Measurements from ENCODE around the gene CTCFL. TPM values are rescaled to one million over a fixed set of nuclear protein-coding genes. Genes with fewer than 3 reads are reported as not detected.

The CTCFL gene
- total RNA-seq: not detected

GRCh38 chr20:57524511-57525176 lies at the start of gene CTCFL:
Gene CTCFL (minus strand): TSS chr20:57525140. CDS start chr20:57524205, 935 bp downstream.
- Mint-ChIP-seq H3K9me3 (no peaks in the 10 kb centered on the region), H3K36me3 (no peaks in the 10 kb centered on the region), H3K27ac (no peak within 1 kb of the TSS)
- ATAC-seq (no peak), DNase-seq (ENCODE audit: low spot score in 2 of 2) (no peak)

GRCh38 chr20:57573894-57574293 lies 49.0 kb upstream of the CTCFL start:
- H3K27ac Mint-ChIP-seq: no peak overlapping the region
- H3K9me3 Mint-ChIP-seq: no peaks in the 10 kb centered on the region
- no peaks in the 10 kb centered on the region for H3K36me3 Mint-ChIP-seq
- DNase-seq (ENCODE audit: low spot score in 2 of 2) (no peak), ATAC-seq (no peak)

DNA sequence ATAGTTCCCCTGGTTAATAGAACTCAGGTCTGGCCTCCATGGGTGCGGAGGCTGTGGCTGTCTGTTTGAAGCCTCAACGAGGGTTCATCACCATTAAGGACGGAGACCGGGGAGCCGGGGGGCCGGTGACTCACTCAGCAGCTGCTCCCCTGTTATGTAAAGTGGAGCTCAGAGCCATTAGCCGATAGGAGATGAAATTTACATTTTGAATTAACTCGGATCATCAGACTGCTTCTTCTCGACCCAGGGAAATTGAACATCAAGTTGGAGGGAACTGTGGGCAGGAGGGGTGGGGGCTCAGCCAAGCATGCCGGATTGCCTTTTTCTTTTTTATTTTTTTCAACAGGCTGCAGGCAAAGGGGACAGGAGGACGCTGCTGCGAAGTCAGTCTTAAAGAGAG lies 48.3 kb upstream of the CTCFL start:
- Mint-ChIP-seq H3K27ac (no peak overlapping the region), H3K36me3 (no peaks in the 10 kb centered on the region), H3K9me3 (no peaks in the 10 kb centered on the region)
- DNase-seq (ENCODE audit: low spot score in 2 of 2) (no peak), ATAC-seq (no peak)

DNA sequence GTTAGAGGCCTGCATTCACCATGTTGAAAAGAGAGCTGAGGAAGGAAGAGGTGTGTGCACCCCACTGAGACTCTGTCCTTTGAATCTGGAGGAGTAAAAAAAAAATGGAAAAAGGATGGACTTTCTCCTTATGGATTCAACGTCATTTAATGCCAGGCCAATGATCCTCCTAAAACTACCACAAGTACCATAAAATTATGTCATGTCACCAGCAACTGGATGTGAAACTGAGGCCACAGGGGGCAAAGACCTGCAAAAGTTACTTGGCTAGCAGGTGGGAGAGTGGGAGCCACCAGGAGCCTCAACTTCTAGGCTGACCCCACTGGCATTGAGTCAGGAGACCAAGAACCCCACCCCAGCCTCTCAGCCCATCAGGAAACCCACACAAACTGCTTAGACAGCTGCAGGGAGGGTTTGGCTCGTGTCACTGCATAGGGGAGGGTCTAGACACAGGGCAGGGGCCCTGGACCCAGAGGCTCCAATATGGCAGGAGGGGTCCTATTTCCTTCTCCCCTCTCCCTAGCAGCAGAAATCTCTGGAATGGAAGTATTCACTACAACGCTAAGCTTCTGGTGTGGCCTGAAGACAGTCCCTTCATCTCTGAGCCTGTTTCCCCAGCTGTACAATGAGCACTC lies 47.0 kb upstream of the CTCFL start:
- Mint-ChIP-seq H3K27ac (no peak overlapping the region), H3K9me3 (no peaks in the 10 kb centered on the region), H3K36me3 (no peaks in the 10 kb centered on the region)
- DNase-seq (ENCODE audit: low spot score in 2 of 2): no peak
- no peak for ATAC-seq

GRCh38 chr20:57570920-57571319 lies 46.0 kb upstream of the CTCFL start:
- H3K36me3 Mint-ChIP-seq: no peaks in the 10 kb centered on the region
- ATAC-seq: no peak
- DNase-seq (ENCODE audit: low spot score in 2 of 2): no peak
- no peaks in the 10 kb centered on the region for H3K9me3 Mint-ChIP-seq
- H3K27ac Mint-ChIP-seq: no peak overlapping the region

DNA sequence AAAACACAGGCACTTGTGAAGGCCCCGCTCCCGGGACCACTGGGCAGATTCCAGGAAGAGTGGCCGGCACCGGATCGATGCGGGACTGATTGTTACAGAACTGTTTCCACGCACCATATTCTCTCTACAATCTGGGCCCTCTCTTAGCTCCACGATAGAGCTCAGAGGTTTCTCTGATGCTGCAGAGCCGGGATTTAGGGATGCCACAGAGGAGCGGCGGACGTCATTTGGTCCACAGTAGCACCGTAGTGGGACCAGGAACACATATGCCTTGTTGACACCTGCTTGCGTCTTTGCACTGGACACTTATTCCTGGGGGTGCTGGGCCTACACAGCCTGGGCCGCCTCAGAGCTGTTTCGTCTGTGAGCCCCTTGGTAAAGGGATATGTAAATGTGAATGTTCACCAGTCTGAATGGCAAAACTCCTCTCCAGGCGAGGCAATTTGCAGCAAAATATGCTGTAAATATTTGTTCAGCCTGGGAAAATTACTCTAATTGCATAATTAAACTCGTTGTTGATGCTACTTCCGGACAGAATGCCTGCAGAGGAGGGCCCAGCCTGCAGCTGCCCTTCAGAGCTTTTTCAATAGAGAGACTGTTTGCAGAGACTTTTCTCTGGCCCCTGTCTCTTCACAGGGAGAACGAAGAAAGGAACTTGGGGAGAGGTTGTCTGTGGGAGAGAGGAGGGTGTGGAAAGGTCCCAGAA lies 45.4 kb upstream of the CTCFL start:
- no peak overlapping the region for H3K27ac Mint-ChIP-seq
- no peaks in the 10 kb centered on the region for H3K9me3 Mint-ChIP-seq
- DNase-seq (ENCODE audit: low spot score in 2 of 2): no peak
- H3K36me3 Mint-ChIP-seq: no peaks in the 10 kb centered on the region
- no peak for ATAC-seq

- no peak for ATAC-seq
- H3K9me3 Mint-ChIP-seq: no peaks in the 10 kb centered on the region
- no peak for DNase-seq (ENCODE audit: low spot score in 2 of 2)
- no peaks in the 10 kb centered on the region for H3K36me3 Mint-ChIP-seq
- no peak overlapping the region for H3K27ac Mint-ChIP-seq
Observed at GRCh38 chr20:57568960-57569359, 44.0 kb upstream of the CTCFL start.

- ATAC-seq (no peak), DNase-seq (ENCODE audit: low spot score in 2 of 2) (no peak)
- Mint-ChIP-seq H3K27ac (no peak overlapping the region), H3K36me3 (no peaks in the 10 kb centered on the region), H3K9me3 (no peaks in the 10 kb centered on the region)
Observed at GRCh38 chr20:57568088-57568896, 43.4 kb upstream of the CTCFL start.

DNA sequence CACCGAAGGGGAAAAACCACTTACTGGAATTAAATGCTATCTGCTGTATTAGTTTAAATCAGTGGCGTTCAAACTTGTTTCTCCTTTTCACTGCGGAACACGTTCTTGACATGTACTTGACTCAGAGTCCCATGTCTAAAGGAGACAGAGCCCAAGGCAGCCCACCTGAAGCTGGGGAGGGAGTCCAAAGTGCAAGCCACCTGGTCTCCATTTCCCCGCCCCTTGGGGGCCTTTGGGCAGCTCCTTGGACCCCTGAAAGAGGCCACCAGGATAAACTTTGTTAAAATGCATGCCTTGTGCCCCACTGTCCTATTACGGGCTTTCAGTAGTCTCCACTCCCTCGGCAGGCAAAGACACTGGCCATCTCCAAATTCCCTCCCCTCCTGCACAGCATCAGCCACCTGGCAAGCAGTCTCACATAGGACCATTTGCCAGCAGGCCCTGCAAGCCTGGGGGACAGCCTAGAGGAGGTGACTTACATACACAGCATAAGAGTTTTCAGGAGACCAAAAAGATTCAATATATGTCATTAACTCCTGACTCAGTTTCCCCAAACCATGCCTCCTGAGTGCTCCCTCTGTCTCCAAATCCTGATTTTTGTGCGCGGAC lies 42.6 kb upstream of the CTCFL start:
- H3K9me3 Mint-ChIP-seq: no peaks in the 10 kb centered on the region
- no peak for DNase-seq (ENCODE audit: low spot score in 2 of 2)
- ATAC-seq: no peak
- no peak overlapping the region for H3K27ac Mint-ChIP-seq
- H3K36me3 Mint-ChIP-seq: no peaks in the 10 kb centered on the region

GRCh38 chr20:57566803-57567459 lies 42.0 kb upstream of the CTCFL start:
- ATAC-seq (no peak), DNase-seq (ENCODE audit: low spot score in 2 of 2) (no peak)
- Mint-ChIP-seq H3K36me3 (no peaks in the 10 kb centered on the region), H3K9me3 (no peaks in the 10 kb centered on the region), H3K27ac (no peak overlapping the region)

DNA sequence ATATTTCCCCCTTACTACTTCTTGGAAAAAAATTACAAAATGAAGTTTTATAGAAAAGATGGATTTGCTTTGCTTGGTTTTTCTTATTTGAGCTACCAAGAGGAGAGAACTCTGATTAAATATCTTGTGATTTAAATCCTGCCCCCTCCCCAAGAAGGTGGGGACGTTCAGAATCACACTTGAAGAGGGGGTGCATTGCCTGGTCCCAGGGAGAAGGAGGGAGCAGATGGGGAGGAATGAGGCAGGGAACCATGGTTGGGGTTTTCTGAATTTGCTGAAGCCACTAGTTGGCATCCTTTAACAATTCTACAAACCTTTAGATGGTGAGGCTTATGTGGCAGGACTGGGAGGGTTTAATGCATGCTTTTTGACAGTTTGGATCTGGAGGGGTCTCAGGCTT lies 41.5 kb upstream of the CTCFL start:
- Mint-ChIP-seq H3K27ac (peak overlapping the region in 1 of 2 donors; percentile 55), H3K36me3 (no peaks in the 10 kb centered on the region), H3K9me3 (no peaks in the 10 kb centered on the region)
- ATAC-seq: no peak
- DNase-seq (ENCODE audit: low spot score in 2 of 2): no peak

DNA sequence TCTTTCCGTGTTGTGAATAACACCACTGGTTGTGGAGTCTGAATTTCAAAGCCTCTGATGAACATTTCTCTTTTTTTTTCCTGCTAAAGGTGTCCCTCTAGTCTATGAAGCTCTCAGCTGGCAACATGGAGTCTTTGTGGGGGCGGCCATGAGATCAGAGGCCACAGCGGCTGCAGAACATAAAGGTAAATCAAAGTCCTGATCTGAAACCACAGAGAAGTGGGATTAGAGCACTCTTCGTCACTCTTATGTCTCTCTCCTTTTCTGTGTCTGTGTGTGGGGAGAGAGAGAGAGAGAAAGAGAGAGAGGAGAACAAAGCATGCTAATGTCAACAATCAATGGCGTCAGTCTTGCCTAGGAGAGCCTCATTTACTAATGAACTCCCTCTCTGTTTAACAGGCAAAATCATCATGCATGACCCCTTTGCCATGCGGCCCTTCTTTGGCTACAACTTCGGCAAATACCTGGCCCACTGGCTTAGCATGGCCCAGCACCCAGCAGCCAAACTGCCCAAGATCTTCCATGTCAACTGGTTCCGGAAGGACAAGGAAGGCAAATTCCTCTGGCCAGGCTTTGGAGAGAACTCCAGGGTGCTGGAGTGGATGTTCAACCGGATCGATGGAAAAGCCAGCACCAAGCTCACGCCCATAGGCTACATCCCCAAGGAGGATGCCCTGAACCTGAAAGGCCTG lies 40.2 kb upstream of the CTCFL start:
- DNase-seq (ENCODE audit: low spot score in 2 of 2) (no peak), ATAC-seq (no peak)
- no peaks in the 10 kb centered on the region for H3K9me3 Mint-ChIP-seq
- no peak overlapping the region for H3K27ac Mint-ChIP-seq
- H3K36me3 Mint-ChIP-seq: no peaks in the 10 kb centered on the region

GRCh38 chr20:57564180-57564802 lies 39.4 kb upstream of the CTCFL start:
- ATAC-seq: no peak
- no peaks in the 10 kb centered on the region for H3K36me3 Mint-ChIP-seq
- H3K9me3 Mint-ChIP-seq: no peaks in the 10 kb centered on the region
- no peak for DNase-seq (ENCODE audit: low spot score in 2 of 2)
- H3K27ac Mint-ChIP-seq: no peak overlapping the region

- ATAC-seq (no peak), DNase-seq (ENCODE audit: low spot score in 2 of 2) (no peak)
- Mint-ChIP-seq H3K36me3 (no peaks in the 10 kb centered on the region), H3K27ac (no peak overlapping the region), H3K9me3 (no peaks in the 10 kb centered on the region)
Observed at GRCh38 chr20:57563522-57563921, 38.6 kb upstream of the CTCFL start.

Data from activated naive CD4-positive, alpha-beta T cell treated with anti-CD3 and anti-CD28 coated beads, Interleukin-2, amount 50 U/mL, for 72 hours (primary cell).